Hippocampal formation (tissue), 2 donors: ENCODE measurements around the gene FGF11.
"Not testable (repeated sequence)": the region's sequence is repeated elsewhere in the genome, so short reads cannot be mapped to it uniquely, and the experiment has no call there.

Experiments
- DNase-seq, 2 donors: peaks; one replicate each; lab custom pipeline; 2025; lab: John Stamatoyannopoulos, UW

The FGF11 gene

DNA sequence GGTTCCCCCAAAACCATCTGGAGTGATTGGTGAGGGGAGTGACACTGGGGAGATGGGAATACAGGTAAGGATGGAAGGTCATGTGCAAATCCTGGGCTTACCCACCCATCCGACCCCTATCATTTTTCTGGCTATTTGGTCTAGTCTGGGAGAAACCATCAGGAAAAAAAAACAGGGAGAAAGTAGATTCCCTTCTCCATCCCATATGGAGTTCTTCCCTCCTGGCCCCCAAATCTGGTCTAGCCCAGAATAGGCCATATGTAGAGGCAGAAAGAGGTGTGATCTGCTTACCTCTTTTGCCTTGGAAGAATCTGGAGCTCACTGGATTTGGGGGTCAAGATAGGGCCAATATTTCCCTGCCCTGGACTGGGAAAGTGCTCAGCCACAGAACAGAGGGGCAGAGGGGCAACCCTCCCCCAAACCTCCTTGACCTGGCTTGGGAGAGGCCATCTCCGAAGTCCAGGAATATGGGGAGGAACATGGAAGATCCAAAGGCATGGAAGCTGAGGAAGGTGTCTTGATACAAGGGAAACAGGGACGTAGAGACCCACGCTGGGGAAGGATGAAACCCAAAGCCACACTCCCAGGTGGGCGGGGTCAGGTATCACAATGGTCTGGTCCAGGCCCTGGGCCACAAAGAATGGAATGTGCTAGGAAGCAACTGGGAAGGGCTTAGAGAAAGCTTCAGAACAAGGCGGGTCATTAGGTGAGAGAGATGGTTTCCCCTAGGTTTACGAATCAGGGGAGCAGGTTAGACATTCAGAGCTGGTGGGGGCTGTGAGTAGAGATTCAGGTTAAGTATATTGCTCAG is 21.7 kb downstream of the FGF11 start:
- no peak for DNase-seq

DNA sequence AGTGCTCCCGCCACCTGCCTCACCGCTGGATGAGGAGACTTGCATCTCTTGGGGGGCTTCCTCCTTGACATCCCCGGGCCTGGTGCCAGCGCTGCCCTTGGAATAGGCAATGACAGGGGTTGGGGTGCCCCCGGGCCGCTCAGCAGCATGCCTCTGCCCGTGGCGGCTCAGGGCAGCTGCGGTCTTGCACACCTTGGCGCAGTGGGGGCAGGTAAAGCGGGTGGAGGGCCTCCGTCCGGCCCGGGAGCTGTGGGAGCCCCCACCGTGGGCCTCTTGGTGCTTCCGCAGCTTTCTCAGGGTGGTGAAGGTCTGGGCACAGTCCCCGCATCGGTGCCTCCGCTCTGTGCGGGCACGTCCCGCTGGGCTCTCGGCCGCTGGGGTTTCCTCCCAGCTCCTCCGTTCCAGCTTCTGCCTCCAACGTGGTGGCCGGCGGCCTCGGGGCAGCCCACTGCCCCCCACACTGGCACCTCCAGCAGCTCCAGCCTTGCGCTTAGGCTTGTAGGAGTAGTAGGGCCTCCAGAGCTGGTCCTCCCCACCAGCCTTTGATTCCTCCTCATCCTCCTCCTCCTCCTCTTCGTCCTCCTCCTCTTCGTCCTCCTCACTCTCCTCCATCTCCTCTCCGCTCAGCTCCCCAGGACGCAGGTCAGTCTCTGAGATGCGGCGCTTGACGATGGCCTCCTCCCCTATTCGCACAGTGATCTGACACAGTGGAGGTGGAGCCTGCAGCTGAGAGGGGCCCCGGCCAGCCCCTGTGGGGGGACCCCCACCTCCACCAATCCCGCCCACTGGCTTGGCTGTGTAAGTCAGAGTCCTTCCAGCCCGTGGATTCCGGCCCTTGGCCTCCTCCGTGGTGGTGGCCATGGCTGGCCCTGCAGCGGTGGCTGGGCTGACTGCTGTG is 23.4 kb downstream of the FGF11 start:
- no peak for DNase-seq

DNA sequence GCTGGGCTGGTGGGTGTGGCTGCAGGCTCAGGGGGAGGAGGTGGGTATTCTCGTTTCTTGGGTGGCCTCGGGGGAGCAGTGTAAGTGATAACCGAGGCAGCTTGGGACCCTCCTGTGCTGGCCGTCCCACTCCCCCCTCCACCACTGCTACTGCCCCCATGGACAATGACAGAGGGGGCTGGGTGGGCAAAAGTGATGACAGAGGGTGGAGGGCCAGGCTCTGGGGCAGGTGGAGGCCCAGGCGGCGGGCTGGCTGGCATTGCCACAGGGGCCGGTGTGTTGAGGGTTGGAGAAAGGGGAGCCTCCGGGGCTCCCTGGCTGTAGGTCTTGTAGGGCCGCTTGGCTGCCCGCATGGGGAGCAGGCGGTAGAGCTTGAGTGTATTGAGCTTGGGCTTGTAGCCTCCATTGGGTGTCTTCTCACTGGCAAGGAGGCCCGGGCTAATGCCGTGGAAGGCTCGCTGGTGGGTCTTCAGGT is 24.1 kb downstream of the FGF11 start:
- DNase-seq, result no peak

- DNase-seq, result no peak
Observed at GRCh38 chr17:7464081-7464480, 24.8 kb downstream of the FGF11 start.

- DNase-seq, result no peak
Observed at GRCh38 chr17:7465597-7466275, 26.4 kb downstream of the FGF11 start.

DNA sequence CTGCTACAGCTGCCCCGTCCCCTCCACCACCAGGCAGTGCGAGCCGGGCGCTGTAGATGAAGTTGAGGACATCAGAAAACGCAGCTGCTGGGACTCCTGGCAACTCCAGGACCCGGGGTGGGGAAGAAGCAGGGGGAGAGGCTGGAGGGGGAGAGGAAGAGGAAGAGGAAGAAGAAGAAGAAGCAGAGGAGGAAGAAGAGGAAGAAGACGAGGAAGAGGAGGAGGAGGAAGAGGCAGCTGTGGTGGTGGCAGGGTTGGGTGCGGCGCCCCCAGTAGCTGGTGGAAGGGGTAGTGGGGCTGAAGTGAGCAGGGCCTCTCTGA is 27.0 kb downstream of the FGF11 start:
- DNase-seq, result no peak

- no peak for DNase-seq
Observed at GRCh38 chr17:7466639-7467341, 27.5 kb downstream of the FGF11 start.

GRCh38 chr17:7467498-7467897 is 28.2 kb downstream of the FGF11 start:
- DNase-seq, result no peak

- no peak for DNase-seq
Observed at GRCh38 chr17:7468290-7468689, 29.0 kb downstream of the FGF11 start.

DNA sequence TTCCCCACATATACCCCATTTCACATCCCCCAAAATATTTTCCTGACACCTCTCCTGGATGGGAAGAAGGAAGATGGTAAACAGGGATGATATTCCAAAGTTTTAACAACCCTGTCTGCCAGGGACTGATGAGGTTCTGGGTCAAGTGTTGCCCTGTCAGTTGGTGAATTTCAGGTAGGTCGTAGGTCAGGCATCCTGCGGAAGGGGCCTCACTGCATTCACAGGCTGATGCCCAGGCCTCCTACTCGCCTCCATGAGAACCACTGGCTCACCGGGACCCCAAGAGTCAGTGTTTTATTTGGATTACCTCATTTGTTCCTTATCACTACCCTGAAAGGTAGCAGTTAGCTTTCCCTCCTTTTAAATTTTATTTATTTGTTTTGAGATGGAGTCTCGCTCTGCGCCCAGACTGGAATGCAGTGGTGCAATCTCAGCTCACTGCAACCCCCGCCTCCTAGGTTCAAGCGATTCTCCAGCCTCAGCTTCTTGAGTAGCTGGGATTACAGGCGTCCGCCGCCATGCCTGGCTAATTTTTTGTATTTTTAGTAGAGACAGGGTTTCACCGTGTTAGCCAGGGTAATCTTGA is 29.6 kb downstream of the FGF11 start:
- no peak for DNase-seq

- DNase-seq, result not testable (repeated sequence)
Observed at GRCh38 chr17:7469843-7470242, 30.5 kb downstream of the FGF11 start.

GRCh38 chr17:7470457-7470973 is 31.2 kb downstream of the FGF11 start:
- DNase-seq, result not testable (repeated sequence)

- DNase-seq, result no peak
Observed at GRCh38 chr17:7471729-7472128, 32.4 kb downstream of the FGF11 start.

GRCh38 chr17:7474767-7475166 is 35.5 kb downstream of the FGF11 start:
- DNase-seq, result not testable (repeated sequence)

DNA sequence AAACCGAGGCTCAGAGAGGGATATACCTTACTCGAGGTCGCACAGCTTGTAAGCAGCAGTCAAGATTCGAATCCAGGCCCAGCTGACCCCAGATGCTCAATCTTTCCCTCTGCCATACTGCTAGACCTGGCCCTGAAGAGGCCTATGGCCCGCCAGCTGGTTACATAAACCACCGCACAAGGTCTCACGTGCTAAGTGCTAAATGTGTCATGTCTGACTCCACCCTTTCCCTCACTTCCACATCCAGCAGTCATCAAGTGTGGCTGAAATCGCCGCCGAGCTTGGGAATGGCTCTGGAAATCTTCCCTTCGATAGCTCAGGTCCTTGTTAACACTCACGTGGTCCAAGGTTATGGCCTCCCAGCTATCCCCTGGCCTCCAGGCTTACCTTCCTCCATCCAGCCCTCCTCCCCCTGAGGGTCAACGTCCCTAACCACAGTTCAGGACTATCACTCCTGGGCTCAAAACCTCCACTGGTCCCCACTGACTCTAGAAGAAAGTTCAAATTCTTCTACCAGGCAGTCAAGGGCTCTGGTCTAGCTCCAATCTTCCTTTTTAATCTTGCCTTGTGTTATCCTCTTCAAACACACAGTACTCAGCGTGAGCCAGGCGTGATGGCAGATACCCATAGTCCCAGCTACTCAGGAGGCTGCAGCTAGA is 36.6 kb downstream of the FGF11 start:
- DNase-seq, result no peak

- no peak for DNase-seq
Observed at GRCh38 chr17:7476494-7476893, 37.2 kb downstream of the FGF11 start.

GRCh38 chr17:7476951-7477350 is 37.6 kb downstream of the FGF11 start:
- no peak for DNase-seq

DNA sequence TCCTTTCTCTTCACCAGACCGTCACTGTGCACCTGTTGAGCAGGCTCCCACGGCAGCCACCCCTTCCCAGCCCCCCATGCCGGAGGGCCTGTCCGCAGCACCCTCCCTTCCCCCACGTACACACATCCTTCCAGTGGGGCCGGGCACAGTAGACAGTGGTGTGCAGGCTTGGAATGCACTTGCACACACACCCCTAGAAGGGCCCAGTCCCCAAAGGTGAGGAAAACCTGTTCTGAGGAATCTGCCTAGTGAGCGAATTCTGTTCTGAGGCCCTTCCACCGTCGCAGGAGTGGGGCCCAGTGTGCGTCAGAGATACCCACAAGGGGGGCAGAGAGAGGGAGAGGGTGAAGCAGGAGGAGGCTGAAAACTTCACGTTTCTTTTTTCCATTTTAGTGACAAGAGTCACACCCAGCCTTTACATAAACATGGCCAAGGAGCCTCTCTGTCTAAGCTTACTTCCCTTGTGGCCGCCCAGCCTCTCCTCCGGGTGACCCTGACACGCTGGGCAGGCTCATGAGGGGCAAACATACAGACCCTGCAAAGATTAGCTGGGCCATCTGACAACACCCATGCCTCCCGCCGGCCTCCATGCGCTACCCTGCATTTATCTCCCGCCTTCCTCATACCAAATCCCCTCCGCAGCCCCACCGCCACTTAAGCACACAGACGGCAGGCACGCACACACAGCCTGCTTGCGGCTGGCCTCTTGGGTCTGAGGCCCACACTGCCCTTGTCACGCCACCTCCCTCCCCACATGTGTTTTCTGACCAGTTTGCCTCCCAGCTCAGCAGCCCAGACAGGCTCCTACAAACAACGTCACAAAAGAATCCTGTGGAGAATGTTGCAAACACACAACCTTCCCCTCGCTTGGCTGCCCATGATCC is 38.3 kb downstream of the FGF11 start:
- peak in 1 of 2 donors; percentile 52 for DNase-seq
